Activated CD4-positive, alpha-beta T cell treated with anti-CD3 and anti-CD28 coated beads, Interleukin-2, amount 50 U/mL, for 4 hours (primary cell): ENCODE data around the gene PPP1R12B.
"Not testable (repeated sequence)": the region's sequence is repeated elsewhere in the genome, so short reads cannot be mapped to it uniquely, and the experiment has no call there.

Experiments
- DNase-seq, 2 experiments: peaks; one replicate each; pipeline ENCODE4 v3.0.0-alpha.2; 2020

Gene PPP1R12B

GRCh38 chr1:202456372-202457169 is 108.1 kb downstream of the PPP1R12B start:
- not testable (repeated sequence) for DNase-seq

GRCh38 chr1:202458651-202459050 is 110.2 kb downstream of the PPP1R12B start:
- DNase-seq, result not testable (repeated sequence)

GRCh38 chr1:202459470-202460142 is 111.1 kb downstream of the PPP1R12B start:
- DNase-seq, result not testable (repeated sequence)

GRCh38 chr1:202460143-202460495 is 111.6 kb downstream of the PPP1R12B start:
- DNase-seq, result not testable (repeated sequence)

- no peak for DNase-seq
Observed at GRCh38 chr1:202462342-202463076, 114.0 kb downstream of the PPP1R12B start.

- DNase-seq, result not testable (repeated sequence)
Observed at GRCh38 chr1:202464153-202464742, 115.7 kb downstream of the PPP1R12B start.

GRCh38 chr1:202465644-202466270 is 117.3 kb downstream of the PPP1R12B start:
- DNase-seq, result not testable (repeated sequence)

GRCh38 chr1:202466339-202466738 is 117.8 kb downstream of the PPP1R12B start:
- not testable (repeated sequence) for DNase-seq

- not testable (repeated sequence) for DNase-seq
Observed at GRCh38 chr1:202467381-202467780, 118.9 kb downstream of the PPP1R12B start.

- DNase-seq, result not testable (repeated sequence)
Observed at GRCh38 chr1:202468695-202469094, 120.2 kb downstream of the PPP1R12B start.

- not testable (repeated sequence) for DNase-seq
Observed at GRCh38 chr1:202469123-202469522, 120.6 kb downstream of the PPP1R12B start.

GRCh38 chr1:202471246-202471645 is 122.7 kb downstream of the PPP1R12B start:
- DNase-seq, result no peak

GRCh38 chr1:202472347-202473124 is 124.0 kb downstream of the PPP1R12B start:
- DNase-seq, result not testable (repeated sequence)

- not testable (repeated sequence) for DNase-seq
Observed at GRCh38 chr1:202473266-202474045, 125.0 kb downstream of the PPP1R12B start.

GRCh38 chr1:202479661-202480060 is 131.2 kb downstream of the PPP1R12B start:
- not testable (repeated sequence) for DNase-seq

GRCh38 chr1:202480640-202481039 is 132.1 kb downstream of the PPP1R12B start:
- DNase-seq, result not testable (repeated sequence)

GRCh38 chr1:202483362-202483761 is 134.9 kb downstream of the PPP1R12B start:
- not testable (repeated sequence) for DNase-seq

- DNase-seq, result not testable (repeated sequence)
Observed at GRCh38 chr1:202484032-202484431, 135.5 kb downstream of the PPP1R12B start.

GRCh38 chr1:202484820-202485219 is 136.3 kb downstream of the PPP1R12B start:
- not testable (repeated sequence) for DNase-seq

GRCh38 chr1:202488178-202488649 is 139.7 kb downstream of the PPP1R12B start:
- DNase-seq, result not testable (repeated sequence)

- not testable (repeated sequence) for DNase-seq
Observed at GRCh38 chr1:202489101-202489500, 140.6 kb downstream of the PPP1R12B start.
